Left lung (tissue), 10 donors: ENCODE measurements around the gene CD300LF. TPM values are rescaled to one million over a fixed set of nuclear protein-coding genes. Genes with fewer than 3 reads are reported as not detected.

ENCODE experiments used
- ATAC-seq: fragments of 200-7000 bp; cut with Tn5 transposase; one replicate; pipeline ENCODE4 v1.9.1; 2020; ENCODE audit warnings: moderate library complexity
- DNase-seq, 4 donors: peaks; one replicate each; pipeline ENCODE4 v3.0.0-alpha.2; 2013 to 2020
- H3K27ac ChIP-seq, 2 donors: fragments of 200-600 bp; sonication (generic) in 1 of 2; one replicate each; pipeline versions ENCODE4 v1.5.0 to v1.8.0; 2020 to 2021
- H3K27me3 ChIP-seq, 2 donors: fragments of 200-600 bp; sonication (generic) in 1 of 2; one replicate each; pipeline versions ENCODE4 v1.5.0 to v1.8.0; 2020 to 2021
- H3K36me3 ChIP-seq, 2 donors: fragments of 200-600 bp; sonication (generic) in 1 of 2; one replicate each; pipeline versions ENCODE4 v1.5.0 to v1.8.0; 2020 to 2021
- H3K4me1 ChIP-seq, 2 donors: fragments of 200-600 bp; one replicate each; pipeline ENCODE4 v1.8.0; 2021
- H3K4me3 ChIP-seq, 2 donors: fragments of 200-600 bp; sonication (generic) in 1 of 2; one replicate each; pipeline versions ENCODE4 v1.5.0 to v1.8.0; 2020 to 2021; ENCODE audit warnings: mild to moderate bottlenecking in 1 of 2
- H3K9me3 ChIP-seq, 2 donors: fragments of 200-600 bp; sonication (generic) in 1 of 2; one replicate each; pipeline versions ENCODE4 v1.5.0 to v1.8.0; 2020 to 2021
- CTCF ChIP-seq, 2 donors: fragments of 200-600 bp; sonication (generic) in 1 of 2; IDR thresholded peaks; one replicate each; pipeline versions ENCODE4 v1.5.0 to v1.8.0; 2021; ENCODE audit warnings: antibody characterized with exemption in 2 of 2
- intact Hi-C, 2 donors: fragments of 100-400 bp; cut with DNase I; formaldehyde crosslinking; loops; one replicate each; pipeline versions ENCODE4 v1.11.2 to v1.14.2; 2022
- polyA plus RNA-seq, 6 donors: library from polyadenylated mRNA; unstranded; fragments of 120-200 nt; gene quantifications; one replicate each; pipeline ENCODE4 v1.2.1, GENCODE V29; 2013; ENCODE audit not compliant: insufficient read length in 6 of 6
- total RNA-seq, 2 donors: library from RNA; stranded (reverse); fragmentation: NEBNext Ultra II Directional; extraction: Animal tissue kit (Norgen Biotek cat#: 25700); gene quantifications; one replicate each; pipeline ENCODE4 v1.2.1, GENCODE V29; 2021
- donor health status: DM: no; HTN: yes; CAD: no.
- donor health status: DM: no; HTN: no; CAD: no.

Gene CD300LF
- total and polyA plus RNA-seq, 8 donors = 0.33 to 26.7 (median 0.76) TPM

DNA sequence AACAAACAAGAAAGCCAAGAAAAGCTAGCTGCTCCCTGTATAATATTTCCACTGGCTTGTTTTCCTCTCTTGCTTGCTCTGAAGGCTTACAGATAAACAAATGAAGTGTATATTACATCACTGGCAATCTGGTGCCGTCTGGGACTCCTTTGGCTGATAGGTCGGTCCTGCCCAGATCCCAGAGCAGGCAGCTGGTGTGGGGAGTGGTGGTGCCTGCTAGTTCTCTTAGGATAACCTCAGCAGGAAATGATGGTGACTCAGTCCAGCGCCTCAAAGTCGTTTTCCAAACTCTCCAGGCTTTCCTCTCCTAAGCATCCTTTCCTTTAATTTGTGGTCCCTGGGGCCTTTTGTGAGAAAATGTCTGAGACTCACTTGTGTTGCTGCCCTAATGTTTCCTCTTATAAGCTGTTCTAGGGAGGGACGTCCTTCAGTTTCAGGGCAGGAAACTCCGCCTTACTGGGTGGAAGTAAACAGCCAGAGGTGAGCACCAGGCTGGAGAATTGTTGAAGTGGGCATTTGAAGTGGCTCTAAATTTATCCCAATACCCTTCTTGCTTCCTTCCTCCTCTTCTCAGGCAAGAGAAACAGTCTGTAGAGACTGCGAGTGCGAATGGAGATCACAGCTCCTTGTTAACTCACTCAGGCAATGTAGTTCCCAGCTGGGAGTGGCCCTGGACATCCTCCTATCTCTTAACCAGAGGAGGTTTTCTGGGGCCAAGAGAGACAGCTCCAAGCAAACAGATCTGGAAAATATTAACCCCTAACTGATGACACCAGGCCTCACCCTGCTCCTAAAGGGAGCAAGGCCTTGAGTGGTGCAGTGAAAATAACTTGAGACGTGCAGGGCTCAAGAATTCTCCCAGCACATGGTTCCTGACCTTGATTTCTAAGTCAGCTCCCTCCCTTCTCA, 34.9 kb downstream of the CD300LF start:
- DNase-seq = peak in 1 of 4 donors; percentile 44
- H3K4me3 ChIP-seq = no peak overlapping the region
- no peak overlapping the region for H3K27ac ChIP-seq
- H3K4me1 ChIP-seq = peaks cover 3 to 31% of the 10 kb centered on the region in 2 donors
- H3K27me3 ChIP-seq = peaks cover 0 to 40% of the 10 kb centered on the region in 2 donors
- peak; percentile 88 for ATAC-seq
- no peak for TF ChIP-seq CTCF (IDR thresholded peaks at IDR 0.05)
- H3K9me3 ChIP-seq = no peaks in the 10 kb centered on the region
- intact Hi-C loops = no loop called here
- H3K36me3 ChIP-seq = no peaks in the 10 kb centered on the region

DNA sequence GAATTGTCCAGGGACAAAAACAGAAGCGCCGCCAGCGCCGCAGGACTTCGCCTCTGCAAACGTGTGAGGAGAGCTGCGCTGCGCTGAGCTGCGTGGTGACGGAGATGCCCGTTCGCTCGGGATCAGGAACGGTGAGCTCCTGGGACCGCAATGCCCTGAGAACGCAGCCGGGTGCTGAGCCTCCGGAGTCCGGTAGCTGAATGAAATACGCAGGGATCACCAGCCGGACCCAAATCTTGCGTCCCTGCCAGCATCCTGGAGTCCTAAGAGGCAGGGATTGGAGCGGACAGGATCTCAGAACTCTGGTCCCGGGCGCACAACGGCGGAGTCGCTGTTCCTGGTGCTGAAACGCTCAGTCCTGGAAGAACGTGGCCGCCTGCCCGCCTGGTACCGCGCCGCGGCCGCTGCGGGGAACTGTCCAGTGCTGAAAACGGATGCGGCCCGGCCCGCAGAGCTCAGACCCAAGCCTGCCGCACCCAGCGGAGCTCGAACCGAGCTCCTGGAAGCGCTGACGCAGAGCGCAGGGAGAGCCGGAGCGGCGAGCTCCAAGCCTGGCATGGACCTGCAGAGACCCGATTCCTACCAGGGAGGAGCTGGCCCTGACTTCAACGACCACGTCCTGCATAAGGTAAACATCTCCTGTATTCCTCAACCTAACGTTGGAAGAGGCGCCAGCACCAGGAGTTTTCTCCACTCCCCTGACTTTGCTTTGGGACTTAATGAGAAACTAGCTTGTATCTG, 41.5 kb downstream of the CD300LF start:
- ATAC-seq (peak; percentile 100), DNase-seq (peak; percentile 83 to 94 (median 86))
- no peaks in the 10 kb centered on the region for H3K36me3 ChIP-seq
- H3K4me3 ChIP-seq = no peak overlapping the region
- H3K27me3 ChIP-seq = peaks cover 0 to 83% of the 10 kb centered on the region in 2 donors
- no peaks in the 10 kb centered on the region for H3K9me3 ChIP-seq
- no peak for TF ChIP-seq CTCF (IDR thresholded peaks at IDR 0.05)
- no peaks in the 10 kb centered on the region for H3K4me1 ChIP-seq
- intact Hi-C loops = no loop called here
- H3K27ac ChIP-seq = no peak overlapping the region

GRCh38 chr17:74670329-74670728, 42.4 kb downstream of the CD300LF start:
- no peak for DNase-seq
- Histone ChIP-seq H3K4me3 (no peak overlapping the region), H3K4me1 (no peaks in the 10 kb centered on the region), H3K27me3 (peaks cover 0 to 89% of the 10 kb centered on the region in 2 donors), H3K36me3 (no peaks in the 10 kb centered on the region), H3K27ac (no peak overlapping the region), H3K9me3 (no peaks in the 10 kb centered on the region)
- ATAC-seq = no peak
- no peak for TF ChIP-seq CTCF (IDR thresholded peaks at IDR 0.05)
- intact Hi-C loops = no loop called here

DNA sequence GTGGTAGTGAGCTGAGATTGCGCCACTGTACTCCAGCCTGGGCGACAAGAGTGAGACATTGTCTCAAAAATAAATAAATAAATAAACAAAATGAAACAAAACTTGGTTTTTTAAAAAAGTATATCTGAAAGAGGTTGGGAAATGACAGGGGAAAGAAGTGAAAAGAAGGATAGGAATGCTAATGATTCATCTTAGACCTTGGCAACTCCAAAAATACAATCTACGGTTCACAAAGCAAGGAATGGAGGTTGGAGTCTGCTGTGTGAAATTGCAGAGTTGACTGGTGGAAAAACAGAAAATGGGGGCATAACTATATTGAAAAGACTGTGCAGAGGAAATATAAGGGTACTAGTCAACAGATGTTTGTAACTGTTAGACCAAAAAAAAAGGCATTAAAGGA, 49.2 kb downstream of the CD300LF start:
- Histone ChIP-seq H3K27ac (no peak overlapping the region), H3K27me3 (peaks cover 0 to 52% of the 10 kb centered on the region in 2 donors), H3K4me1 (no peaks in the 10 kb centered on the region), H3K4me3 (no peak overlapping the region), H3K36me3 (no peaks in the 10 kb centered on the region), H3K9me3 (no peaks in the 10 kb centered on the region)
- intact Hi-C loops = no loop called here
- DNase-seq = no peak
- no peak for ATAC-seq
- TF ChIP-seq CTCF (IDR thresholded peaks at IDR 0.05) = no peak

DNA sequence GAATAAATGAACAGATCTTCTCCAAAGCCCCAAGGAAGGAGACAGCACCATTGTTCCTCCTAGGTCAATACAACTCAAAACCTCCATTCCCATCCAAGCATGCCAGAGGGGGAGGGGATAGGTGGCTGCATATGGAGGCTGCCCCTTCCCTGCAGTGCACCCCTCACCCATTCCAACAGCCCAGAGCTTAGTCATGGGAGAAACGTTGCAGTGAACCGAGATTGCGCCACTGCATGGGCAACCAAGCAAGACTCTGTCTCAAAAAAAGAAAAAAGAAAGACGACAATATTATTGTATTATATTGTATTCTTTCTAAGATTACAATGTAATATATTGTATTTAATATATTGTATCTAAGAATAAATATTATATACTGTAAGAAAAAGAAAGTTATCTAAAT, 52.8 kb downstream of the CD300LF start:
- no peak overlapping the region for H3K4me3 ChIP-seq
- H3K4me1 ChIP-seq = peaks cover 0 to 7% of the 10 kb centered on the region in 2 donors
- intact Hi-C loops = loop anchor here in 1 of 2 donors (5.0 kb wide), 1 partner anchor 77 kb away; the partner anchor contains the start of gene RAB37
- DNase-seq (no peak), ATAC-seq (no peak)
- TF ChIP-seq CTCF (IDR thresholded peaks at IDR 0.05) = no peak
- H3K9me3 ChIP-seq = no peaks in the 10 kb centered on the region
- no peak overlapping the region for H3K27ac ChIP-seq
- no peaks in the 10 kb centered on the region for H3K36me3 ChIP-seq
- H3K27me3 ChIP-seq = peaks cover 0 to 38% of the 10 kb centered on the region in 2 donors
